HG03159 (cell line): ENCODE results near the gene MYBBP1A.

Source experiments
- ATAC-seq: cut with Tn5 transposase; IDR thresholded peaks from one replicate; pipeline ENCODE4 v1.9.1; 2021; ENCODE audit warnings: mild to moderate bottlenecking, moderate library complexity; ENCODE audit not compliant: unreplicated experiment

Gene MYBBP1A

DNA sequence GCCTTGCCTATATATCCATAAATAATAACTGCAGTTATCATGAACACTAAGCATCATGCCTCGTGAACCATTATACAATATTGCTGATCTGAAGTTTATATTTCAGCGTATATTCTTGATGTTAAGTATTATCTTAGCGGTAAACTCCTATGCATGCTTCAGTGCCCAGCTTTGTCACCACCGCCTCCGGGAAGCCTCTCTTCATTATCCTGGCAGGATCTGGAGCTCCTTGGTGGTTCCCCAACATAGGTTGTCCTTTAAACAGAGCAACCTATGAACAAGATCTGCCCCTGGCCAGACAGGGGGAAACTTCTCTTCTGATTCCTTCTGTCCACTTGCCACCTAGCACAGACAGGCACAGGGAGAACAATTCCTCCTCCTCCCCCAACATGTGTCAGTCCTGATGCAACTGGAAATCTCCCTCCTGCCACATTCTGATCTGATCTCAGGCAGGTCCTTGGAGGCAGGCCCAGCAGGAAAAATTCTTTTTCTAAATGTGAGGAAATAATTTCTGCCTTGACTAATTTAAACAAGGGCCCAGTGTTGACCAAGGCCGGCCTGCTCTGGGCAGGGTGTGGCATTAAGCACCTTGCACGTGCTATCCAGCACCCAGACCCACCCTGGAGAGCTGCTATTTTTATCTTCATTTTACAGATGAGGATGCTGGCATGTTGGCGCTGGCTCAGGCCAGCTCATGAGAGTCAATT lies 34.1 kb downstream of the MYBBP1A start:
- ATAC-seq = no peak

DNA sequence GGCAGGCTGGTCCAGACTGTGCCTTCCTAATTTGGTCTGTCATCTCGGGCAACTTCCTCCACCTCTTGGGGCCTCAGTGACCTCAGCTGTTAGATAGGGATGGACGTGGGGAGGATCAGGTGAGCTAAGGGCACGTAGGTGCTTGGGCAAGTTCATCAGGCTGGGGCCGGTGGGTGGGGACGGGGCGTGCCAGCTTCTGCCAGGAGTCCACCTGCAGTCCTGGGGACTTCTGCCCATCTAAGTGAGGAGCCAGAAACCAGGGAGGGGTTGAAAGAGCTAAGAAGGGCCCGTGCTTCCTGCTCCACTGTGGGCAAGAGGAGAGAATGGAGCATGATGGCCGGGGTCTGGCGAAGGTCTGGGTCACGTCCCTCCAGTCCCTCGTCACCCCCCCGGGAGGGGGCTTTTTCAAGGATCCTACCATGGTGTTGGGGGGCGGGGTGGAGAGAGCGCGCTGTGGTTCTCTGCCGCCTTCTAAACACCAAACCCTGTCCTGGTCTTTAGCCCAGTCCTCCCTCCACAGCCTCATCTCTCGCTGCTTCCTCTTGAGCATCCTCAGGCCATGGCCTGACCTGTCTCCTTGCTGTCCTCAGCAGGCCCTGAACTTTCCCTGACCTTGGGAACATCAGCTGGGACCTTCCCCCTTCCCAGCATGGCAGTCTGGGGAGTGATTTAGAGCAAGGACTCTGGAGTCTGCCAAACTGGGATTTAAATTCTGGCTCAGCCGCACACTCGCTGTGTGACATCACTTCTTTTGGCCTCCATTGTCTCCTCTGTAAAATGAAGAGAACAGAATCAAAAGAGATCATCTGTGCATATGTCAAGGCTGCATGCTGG lies 34.9 kb downstream of the MYBBP1A start:
- ATAC-seq = no peak

DNA sequence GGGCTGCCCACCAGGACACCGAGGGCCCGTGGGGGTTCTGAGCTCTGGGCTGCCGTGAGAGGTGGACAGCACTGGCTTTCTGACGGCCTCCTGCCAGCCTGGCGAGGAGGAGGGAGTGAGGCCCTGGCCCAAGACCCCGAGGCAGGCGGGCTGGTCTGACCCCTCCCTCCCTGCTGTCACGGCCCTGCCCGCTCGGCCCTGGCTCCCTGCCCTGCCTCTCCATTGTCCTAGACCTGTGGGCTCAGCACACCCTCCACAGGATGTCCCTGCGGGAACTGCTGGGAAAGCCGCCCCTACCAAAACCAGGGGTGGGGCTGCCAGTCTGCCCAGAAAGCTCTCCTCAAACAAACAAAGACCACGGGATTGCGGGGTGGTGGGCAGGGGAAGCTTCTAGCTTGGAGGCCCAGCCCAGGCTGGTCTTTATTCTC lies 35.8 kb downstream of the MYBBP1A start:
- ATAC-seq = no peak

DNA sequence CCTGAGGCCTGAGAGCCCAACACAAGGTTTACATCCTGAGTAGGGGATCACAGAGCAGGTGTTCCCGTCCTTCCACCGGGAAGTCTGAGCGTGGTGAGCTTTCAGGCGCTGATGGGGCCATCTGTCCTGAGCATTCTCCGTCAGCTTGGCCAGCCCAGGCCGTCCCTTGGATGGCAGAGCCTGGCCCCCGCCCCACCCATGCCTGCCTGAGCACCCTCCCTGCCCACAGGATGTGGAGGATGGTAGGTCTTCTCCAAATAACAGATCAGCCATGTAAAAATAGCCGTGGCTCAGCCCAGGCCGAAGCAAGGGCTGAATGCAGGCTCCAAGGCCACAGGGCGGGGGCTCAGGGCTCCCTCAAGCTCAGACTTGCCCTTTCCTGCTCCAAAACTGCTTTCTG lies 36.3 kb downstream of the MYBBP1A start:
- no peak for ATAC-seq

DNA sequence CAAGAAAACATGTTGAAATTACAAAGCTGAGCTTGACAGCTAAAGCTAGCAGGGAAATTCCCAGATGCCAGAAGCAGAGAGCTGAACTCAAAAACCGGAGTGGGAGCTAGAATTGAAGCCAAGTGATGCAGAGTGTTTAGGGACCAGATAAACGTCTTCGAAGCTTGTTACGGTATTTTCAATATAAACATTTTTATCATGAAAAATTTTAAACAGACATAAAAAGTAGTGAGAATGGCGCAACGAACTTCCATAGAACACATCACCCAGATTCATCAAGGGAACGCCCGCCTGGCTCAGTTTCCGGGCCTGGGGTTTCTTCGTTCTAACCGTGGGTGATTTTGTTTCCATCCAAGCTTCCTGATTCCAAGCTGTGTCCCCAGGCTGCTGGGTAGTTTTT lies 38.4 kb downstream of the MYBBP1A start:
- ATAC-seq = no peak

DNA sequence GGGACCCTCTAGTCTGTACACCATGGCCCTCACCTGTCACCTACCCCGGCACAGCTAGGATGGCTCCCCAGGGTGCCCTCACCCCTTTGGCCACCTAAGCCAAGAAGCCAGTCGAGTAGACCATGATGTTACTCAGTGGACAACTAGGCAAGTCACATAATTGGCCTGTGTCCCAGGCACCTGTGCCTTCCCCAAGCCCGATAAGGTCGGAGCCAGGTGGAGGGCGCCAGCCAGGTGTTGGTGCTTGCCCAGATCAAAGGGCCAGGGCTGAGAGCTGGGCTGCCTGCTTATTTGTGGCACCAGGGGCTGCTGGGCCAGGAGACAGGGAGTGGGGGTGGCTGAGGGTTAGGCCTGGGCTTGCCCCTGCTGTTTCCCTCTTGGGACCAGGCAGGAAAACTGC lies 39.7 kb downstream of the MYBBP1A start:
- no peak for ATAC-seq

DNA sequence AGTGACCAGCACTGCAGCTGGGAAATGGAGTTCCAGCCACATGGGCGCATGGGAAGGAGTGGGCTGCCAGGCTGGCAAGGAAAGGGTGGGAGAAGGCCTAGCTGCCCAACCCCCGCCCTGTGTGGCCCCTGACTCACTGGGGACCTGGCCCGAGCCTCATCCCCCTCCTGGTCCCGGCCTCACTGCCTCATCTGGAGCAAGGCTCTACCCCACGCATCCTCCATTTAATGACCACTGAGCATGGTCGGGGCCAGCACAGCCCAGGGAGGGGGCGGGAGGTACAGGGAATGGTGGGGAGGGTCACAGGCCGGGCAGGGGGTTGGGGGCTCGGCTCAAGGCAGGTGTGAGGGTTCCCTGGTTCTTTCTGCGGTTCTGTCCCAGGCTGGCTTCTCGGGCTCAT lies 40.4 kb downstream of the MYBBP1A start:
- no peak for ATAC-seq

DNA sequence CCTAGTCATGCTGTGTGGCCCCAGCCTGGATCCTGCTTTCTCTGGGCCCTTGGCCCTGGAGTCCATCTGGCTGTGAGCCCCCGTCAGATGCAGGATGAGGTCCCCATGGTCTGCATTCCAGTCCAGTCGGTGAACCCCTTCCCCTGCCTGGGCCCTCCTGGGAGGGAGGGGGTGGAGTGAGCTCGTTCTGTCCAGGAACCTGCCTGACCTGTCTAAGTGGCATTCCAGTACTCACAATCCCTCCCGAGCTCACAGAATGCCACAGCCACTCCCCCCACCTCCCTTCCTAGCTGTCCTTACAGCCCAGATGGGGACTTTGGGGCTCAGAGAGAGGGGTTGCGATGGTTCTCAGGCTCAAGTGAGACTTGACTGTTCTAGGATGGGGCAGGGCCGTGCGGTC lies 41.0 kb downstream of the MYBBP1A start:
- no peak for ATAC-seq

DNA sequence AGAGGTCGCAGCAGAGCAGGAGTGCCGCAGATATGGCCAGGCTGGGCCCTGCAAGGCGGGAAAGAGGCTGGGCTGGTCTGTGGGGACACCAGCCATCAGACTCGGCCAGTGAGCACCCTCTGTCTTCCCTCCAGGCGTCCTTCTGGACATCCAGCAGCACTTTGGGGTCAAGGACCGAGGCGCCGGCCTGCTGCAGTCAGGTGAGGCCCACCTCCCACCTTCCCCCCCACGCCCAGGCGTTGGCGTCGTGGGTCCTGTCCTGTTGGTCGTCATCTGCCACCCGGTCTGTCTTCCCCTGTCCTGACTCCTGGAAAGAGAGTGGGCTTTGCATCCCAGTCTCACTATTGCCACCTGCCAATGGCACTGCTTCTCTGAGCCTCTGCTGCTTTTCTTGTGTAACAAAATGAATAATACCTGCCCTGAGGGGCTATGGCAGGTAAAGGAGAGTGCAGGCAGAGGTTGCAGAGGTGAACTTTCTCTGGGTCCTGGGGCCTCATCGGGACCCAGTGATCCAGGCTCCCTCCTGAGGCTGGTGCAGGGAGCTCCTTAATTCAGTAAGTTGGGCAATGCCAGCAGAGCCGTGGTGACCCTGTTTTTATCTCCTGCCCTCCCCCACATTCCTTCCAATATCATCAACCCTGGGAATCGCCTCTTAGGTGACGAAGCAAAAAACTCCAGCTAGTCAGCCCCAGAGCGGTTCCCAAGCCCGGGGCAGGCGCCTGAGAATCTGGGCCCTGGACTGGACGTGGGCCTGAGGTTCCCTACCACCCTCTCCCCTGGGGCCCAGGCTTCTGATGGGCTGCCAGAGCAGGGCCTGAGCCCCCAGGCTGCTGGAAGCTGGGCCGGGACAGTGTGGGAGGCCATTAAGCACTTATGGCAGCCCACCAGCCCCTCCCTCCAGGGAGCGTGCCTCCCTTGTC lies 41.8 kb downstream of the MYBBP1A start:
- ATAC-seq = no peak

DNA sequence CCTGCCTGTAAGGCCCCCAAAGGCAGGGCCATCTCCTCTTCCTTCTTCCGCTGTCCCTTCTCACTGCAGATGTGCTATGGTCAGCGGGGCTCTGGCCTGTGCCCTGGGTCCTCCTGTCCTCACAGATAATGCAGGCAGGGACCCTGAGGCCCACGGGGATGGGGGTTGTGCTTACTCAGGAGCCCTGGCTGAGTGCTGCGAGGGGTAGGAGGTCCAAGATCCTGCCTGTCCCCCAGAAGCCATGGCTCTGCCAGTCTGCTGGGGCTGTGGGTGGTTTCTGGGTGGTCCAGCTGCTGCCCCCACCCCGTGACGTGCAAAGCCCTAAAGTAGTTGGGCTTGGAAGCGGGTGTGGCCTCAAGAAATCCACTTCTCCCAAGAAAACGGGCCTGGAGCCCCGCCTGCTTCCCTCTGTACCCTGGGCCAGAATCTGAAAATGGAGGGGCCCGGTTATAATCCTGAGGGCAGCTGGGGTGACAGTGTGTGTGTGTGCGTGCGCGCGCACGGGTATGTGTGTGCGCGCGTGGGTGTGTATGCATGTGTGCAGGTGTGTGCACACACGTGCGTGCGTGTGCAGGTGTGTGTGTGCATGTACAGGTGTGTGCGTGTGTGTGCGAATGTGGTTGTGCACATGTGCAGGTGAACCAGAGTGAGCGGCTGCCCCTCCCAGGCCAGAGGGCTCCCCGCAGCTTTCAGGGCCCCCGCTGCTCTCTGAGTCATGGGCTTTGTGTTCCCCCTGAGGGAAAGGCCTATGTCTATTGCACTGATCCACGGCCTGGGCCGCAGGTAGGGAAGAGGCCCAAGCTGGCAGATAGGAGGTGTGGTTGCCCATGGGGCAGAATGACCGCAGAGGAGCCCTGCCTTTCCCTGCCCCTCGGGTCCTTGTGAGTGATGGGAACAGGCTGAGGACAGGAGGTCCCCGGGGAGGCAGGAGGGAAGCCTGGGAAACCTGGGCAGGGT lies 42.8 kb downstream of the MYBBP1A start:
- no peak for ATAC-seq

DNA sequence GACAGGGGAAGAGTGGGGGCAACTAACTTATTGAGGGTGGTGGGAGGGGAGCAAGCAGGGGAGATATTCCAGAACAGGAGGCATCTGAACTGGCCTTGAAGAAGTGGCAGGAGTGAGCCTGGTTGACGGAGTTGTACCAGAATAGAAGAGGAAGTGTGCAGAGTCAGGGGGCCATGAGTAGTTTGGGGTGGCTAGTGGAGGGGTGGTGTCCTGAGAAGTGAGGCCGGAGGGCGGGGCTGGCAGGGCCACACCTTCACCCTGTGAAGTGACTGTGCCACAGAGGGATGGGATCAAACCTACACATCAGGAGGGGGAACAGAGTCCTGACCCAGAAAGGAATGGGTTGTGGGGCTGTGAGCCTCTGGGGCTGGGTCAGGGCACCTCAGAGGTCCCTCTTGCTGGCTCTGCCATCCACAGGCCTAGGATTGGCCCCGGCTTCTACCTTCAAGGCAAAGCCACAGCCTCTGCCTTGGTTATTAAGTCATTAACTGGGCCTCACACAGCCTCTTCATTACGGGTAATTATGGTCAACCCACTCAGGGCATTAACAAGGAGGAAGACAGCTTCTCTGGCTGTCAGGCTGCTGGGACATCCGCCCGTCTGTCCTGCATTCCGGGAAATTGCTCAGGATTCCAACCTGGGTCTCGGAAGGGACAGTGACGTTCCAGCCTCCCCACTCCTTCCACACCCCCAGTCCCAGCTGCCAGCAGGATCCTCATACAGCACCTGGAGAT lies 43.8 kb downstream of the MYBBP1A start:
- no peak for ATAC-seq

DNA sequence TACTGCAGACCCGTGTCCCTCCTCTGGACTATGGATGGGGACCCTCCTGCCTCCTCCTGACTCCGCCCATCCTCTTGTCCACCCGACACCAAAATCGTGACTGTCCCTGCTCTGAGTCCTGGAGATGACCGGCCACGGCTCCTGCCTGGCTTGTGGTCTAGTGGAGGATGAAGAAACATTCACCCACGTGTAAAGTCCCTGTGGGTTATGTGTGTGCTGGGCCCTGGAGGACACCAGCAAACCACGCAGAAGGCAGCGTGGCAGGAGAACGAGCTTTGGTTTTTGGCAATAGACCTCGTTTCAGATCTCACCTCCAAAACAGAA lies 44.6 kb downstream of the MYBBP1A start:
- ATAC-seq = no peak

DNA sequence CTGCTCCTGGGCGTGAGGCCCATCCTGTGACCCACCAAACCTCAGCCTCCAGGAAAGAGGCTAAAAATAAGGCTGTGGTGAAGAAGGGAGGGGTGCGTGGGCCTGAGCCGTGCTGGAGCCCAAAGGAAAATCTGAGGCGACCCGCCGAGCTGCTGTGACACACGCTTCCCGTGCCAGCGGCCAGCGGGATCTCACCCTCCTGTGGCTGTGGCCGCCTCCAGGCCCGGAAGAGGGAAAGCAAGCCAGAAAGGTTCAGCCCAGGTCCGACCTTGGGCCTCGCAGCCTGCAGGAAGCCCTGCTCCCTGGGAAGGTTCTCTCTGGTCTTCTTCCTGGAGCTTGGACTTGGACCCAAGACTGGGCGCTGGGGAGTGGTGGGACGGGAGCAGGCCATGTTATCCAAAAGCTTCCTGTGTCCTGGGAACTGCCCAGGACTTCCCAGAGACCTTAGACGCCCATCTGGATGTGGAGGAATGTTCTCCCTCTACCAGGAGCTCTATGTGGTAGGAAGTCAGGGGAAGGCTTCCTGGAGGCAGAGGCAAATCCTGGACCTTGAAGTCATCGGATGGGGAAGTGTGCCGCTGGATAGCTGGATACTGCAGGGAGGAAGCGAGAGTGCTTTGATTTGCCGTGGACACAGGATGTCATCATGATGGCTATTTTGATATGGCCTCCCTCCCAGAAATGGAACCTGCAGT lies 45.1 kb downstream of the MYBBP1A start:
- ATAC-seq = no peak

DNA sequence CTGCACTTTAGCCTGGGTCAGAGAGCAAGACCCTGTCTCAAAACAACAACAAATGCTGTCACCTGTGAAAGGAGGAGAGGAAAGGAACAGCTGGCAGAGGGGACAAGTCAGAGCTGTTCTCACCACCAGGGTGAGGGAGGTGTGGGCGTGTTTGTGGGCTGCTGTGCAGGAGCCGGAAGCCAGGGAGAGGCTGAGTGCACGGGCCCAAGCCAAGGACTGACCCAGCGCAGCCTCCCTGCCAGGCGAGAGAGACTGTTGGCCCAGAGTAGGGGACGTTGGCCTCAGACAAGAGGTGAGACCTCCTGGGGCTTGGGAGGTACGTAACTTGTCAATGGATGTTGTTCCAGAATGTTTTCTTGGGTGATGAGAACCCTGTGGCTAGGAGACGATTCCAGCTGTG lies 45.8 kb downstream of the MYBBP1A start:
- no peak for ATAC-seq

DNA sequence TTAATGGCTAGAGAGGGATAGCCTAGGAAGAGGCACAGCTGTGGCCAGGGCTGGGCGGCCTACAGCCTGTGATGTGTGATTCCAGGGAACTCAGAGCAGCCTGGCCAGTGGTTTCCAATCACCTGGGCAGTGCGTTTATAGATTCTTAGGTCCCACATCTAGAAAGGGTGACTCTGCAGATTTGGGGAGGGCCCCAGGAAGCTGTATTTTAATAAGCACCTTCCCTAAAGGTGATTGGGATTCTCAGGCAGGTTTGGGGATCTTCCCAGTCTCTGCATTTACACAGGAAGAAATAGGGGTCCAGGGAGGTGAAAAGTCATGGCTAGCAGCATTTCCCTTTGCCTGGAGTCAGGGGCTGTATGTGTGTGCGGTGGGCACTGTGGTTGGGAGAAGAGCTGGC lies 47.0 kb downstream of the MYBBP1A start:
- ATAC-seq = no peak

DNA sequence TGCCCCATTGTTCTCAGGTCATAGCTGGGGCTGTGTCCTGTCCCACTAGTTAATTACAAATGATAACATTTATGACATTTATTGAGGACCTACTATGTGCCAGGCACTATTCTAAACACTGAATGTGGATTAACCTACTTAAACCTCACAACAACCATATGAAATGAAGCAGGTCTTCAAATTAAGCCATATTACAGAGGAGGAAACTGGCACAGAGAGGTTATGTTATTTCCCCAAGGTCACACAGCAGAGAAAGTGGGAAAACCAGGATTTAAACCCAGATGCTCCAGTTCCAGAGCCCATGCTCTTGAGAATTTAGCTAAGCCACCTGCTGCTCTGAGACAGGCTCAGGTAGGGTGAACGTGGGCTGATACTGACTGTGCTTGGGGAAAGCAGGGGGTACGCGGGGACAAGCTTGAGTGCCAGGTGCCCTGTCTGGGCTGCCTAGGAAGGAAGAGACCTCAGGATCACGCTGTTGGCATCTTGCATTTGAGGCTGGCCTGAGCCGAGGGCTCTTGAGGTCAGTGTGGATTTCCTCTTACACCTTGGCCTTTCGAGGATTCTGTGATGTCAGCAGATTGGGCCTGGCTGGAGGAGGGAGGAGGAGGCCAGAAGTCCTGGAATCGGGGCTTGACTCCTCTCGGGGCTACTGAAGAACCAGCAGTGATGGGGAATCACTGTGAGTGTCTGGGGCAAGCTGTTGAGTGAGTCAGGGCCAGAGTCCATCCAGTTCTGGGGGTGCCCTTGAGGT lies 47.6 kb downstream of the MYBBP1A start:
- no peak for ATAC-seq

DNA sequence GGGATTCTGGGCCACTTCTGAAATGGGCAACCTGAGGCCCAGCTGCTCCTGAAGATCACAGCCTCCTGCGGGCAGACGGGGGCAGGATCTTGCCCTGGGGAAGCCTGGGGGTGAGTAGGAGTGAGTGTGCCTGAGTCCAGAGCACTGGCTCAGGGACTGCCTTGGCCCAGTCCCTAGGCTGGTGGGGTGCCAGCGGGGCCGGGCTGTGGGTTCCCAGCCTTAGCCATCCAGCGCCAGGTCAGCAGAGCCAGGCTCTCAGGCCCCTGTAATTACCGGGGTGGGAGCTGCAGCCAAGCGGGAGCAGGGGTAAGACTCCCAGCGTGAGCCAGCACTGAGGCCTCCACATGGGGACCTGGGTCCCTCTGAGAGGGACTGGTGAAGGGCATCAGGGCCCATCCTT lies 48.3 kb downstream of the MYBBP1A start:
- ATAC-seq = no peak

DNA sequence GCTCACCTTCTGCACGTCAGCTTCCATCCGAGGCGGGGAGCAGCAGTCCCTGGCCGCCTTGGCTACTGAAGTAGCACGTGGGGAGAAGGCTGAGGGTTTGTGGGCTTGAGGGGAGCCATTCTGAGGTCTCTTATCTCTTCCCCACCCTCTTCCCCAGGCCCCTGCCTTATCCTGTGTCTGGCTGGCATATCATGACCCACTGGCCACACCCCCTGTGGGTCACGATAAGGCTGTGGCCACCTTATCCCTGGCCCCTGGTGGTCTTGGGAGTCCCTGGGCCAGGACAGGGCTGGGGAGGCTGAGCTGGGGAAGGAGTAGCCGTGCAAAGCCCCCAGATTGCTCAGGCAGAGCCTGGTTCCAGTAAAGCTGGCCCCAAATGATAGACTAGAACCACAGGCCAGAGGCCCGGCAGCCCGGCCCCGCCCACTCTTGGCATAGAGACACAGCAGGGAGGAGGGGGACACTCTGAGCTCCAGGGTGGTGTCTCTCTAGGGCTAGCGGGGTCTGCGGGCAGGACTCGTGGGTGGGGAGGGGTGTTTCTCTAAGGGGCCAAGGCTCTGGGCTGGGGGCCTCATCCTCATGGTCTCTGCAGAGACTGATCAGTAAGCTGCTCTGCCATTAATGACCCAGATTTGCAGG lies 48.9 kb downstream of the MYBBP1A start:
- no peak for ATAC-seq
